A673 (cell line): ENCODE results near the gene SERPINA5.

Experiments used
- CTCF ChIP-seq: fragments of 300-800, 200-600 bp; sonication (generic); conservative IDR thresholded peaks from 2 replicates; pipeline ENCODE4 v1.5.1; 2017; ENCODE audit warnings: low read depth, mild to moderate bottlenecking, antibody characterized with exemption, low read length, moderate library complexity, mixed read lengths
- EZH2 ChIP-seq: fragments of 200-600 bp; sonication (generic); IDR thresholded peaks from 2 replicates; pipeline ENCODE4 v1.6.1; 2017; ENCODE audit warnings: borderline replicate concordance, low read depth, mild to moderate bottlenecking, mixed read lengths, antibody characterized with exemption, low read length; ENCODE audit not compliant: poor library complexity, severe bottlenecking

GRCh38 chr14:94555991-94556390, 25.2 kb upstream of the SERPINA5 start:
- no peak for TF ChIP-seq CTCF
- no peak for TF ChIP-seq EZH2
